ENCODE results near the gene ICA1. TPM values are rescaled to one million over a fixed set of nuclear protein-coding genes. Genes with fewer than 3 reads are reported as not detected.

ICA1 gene
- total RNA-seq, 1 donor = 2.2 TPM

DNA sequence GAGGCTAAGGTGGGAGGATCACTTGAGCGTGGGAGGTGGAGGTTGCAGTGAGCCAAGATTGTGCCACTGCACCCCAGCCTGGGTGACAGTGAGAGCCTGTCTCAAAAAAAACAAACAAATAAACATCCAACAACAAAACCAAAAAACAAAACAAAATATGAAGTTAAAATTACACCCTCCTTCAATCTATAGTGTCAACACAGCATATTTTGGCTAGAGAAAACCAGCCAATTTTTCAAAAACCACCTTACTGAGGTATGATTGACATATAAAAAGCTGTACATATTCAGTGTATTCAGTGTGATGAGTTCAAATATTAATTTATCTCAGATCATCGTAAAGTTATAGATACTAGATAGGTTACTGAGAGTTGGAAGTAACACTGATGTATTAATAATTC lies 102.4 kb downstream of the ICA1 start:
- H3K4me1 ChIP-seq (ENCODE audit: insufficient read depth, low read length) = no peaks in the 10 kb centered on the region
- H3K9me3 ChIP-seq (ENCODE audit: low read depth, low read length) = no peaks in the 10 kb centered on the region
- no peak overlapping the region for H3K4me2 ChIP-seq (ENCODE audit: insufficient read depth, low read length)
- H3K27me3 ChIP-seq (ENCODE audit: insufficient read depth, low read length) = no peaks in the 10 kb centered on the region
- no peak overlapping the region for H3K4me3 ChIP-seq (ENCODE audit: insufficient read depth, low read length)
- no peaks in the 10 kb centered on the region for H4K20me1 ChIP-seq (ENCODE audit: insufficient read depth, low read length)
- no peak overlapping the region for H2AFZ ChIP-seq (ENCODE audit: low read length)
- no peaks in the 10 kb centered on the region for H3K79me2 ChIP-seq (ENCODE audit: insufficient read depth, low read length)
- DNase-seq (ENCODE audit: insufficient read length, low spot score, missing footprints) = no peak
- TF ChIP-seq CTCF (IDR thresholded peaks at IDR 0.05; ENCODE audit: extremely low read depth, low read depth, low read length) = no peak
- no peak overlapping the region for H3K27ac ChIP-seq (ENCODE audit: low read depth, low read length)
- no peaks in the 10 kb centered on the region for H3K36me3 ChIP-seq (ENCODE audit: insufficient read depth, low read length)

- no peak for TF ChIP-seq CTCF (IDR thresholded peaks at IDR 0.05; ENCODE audit: extremely low read depth, low read depth, low read length)
- Histone ChIP-seq H4K20me1 (ENCODE audit: insufficient read depth, low read length) (no peaks in the 10 kb centered on the region), H2AFZ (ENCODE audit: low read length) (no peak overlapping the region), H3K4me1 (ENCODE audit: insufficient read depth, low read length) (no peaks in the 10 kb centered on the region), H3K4me3 (ENCODE audit: insufficient read depth, low read length) (no peak overlapping the region), H3K36me3 (ENCODE audit: insufficient read depth, low read length) (no peaks in the 10 kb centered on the region), H3K4me2 (ENCODE audit: insufficient read depth, low read length) (no peak overlapping the region), H3K9me3 (ENCODE audit: low read depth, low read length) (no peaks in the 10 kb centered on the region), H3K79me2 (ENCODE audit: insufficient read depth, low read length) (no peaks in the 10 kb centered on the region), H3K27ac (ENCODE audit: low read depth, low read length) (no peak overlapping the region), H3K27me3 (ENCODE audit: insufficient read depth, low read length) (no peaks in the 10 kb centered on the region)
- no peak for DNase-seq (ENCODE audit: insufficient read length, low spot score, missing footprints)
Observed at GRCh38 chr7:8157296-8157695, 104.7 kb downstream of the ICA1 start.

- Histone ChIP-seq H3K4me3 (ENCODE audit: insufficient read depth, low read length) (no peak overlapping the region), H3K36me3 (ENCODE audit: insufficient read depth, low read length) (no peaks in the 10 kb centered on the region), H3K9me3 (ENCODE audit: low read depth, low read length) (no peaks in the 10 kb centered on the region), H4K20me1 (ENCODE audit: insufficient read depth, low read length) (no peaks in the 10 kb centered on the region), H3K4me2 (ENCODE audit: insufficient read depth, low read length) (no peak overlapping the region), H2AFZ (ENCODE audit: low read length) (no peak overlapping the region), H3K27ac (ENCODE audit: low read depth, low read length) (no peak overlapping the region), H3K4me1 (ENCODE audit: insufficient read depth, low read length) (no peaks in the 10 kb centered on the region), H3K27me3 (ENCODE audit: insufficient read depth, low read length) (no peaks in the 10 kb centered on the region), H3K79me2 (ENCODE audit: insufficient read depth, low read length) (no peaks in the 10 kb centered on the region)
- no peak for TF ChIP-seq CTCF (IDR thresholded peaks at IDR 0.05; ENCODE audit: extremely low read depth, low read depth, low read length)
- DNase-seq (ENCODE audit: insufficient read length, low spot score, missing footprints) = no peak
Observed at GRCh38 chr7:8155836-8156235, 106.1 kb downstream of the ICA1 start.

DNA sequence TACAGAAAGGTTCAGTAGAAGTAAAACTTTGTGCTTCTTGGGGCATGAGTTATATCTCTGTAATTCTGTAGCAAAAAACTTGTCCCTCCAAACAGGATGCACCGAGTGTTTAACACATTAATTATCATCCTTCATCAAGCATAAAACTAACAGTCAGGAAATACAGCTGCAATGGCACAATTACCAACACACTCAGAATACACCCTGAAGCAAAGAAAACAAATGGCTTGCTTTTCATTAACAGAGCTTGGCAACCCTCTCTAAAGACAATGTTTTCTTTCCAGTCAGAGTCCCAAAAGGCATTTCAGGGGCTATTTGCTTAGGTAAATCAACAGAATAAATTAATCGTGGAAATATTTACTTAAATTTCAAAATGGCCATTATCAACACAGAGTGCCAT lies 107.7 kb downstream of the ICA1 start:
- H4K20me1 ChIP-seq (ENCODE audit: insufficient read depth, low read length) = no peaks in the 10 kb centered on the region
- no peak overlapping the region for H3K27ac ChIP-seq (ENCODE audit: low read depth, low read length)
- H3K27me3 ChIP-seq (ENCODE audit: insufficient read depth, low read length) = no peaks in the 10 kb centered on the region
- no peak overlapping the region for H2AFZ ChIP-seq (ENCODE audit: low read length)
- H3K9me3 ChIP-seq (ENCODE audit: low read depth, low read length) = no peaks in the 10 kb centered on the region
- no peak for TF ChIP-seq CTCF (IDR thresholded peaks at IDR 0.05; ENCODE audit: extremely low read depth, low read depth, low read length)
- H3K4me3 ChIP-seq (ENCODE audit: insufficient read depth, low read length) = no peak overlapping the region
- DNase-seq (ENCODE audit: insufficient read length, low spot score, missing footprints) = no peak
- no peaks in the 10 kb centered on the region for H3K4me1 ChIP-seq (ENCODE audit: insufficient read depth, low read length)
- no peaks in the 10 kb centered on the region for H3K36me3 ChIP-seq (ENCODE audit: insufficient read depth, low read length)
- no peak overlapping the region for H3K4me2 ChIP-seq (ENCODE audit: insufficient read depth, low read length)
- H3K79me2 ChIP-seq (ENCODE audit: insufficient read depth, low read length) = no peaks in the 10 kb centered on the region
